Middle frontal gyrus (tissue), 1 donor: ENCODE data around the gene AKR1C3.
"Not testable (repeated sequence)": the region's sequence is repeated elsewhere in the genome, so short reads cannot be mapped to it uniquely, and the experiment has no call there.

ENCODE experiments used
- DNase-seq: peaks from one replicate; pipeline ENCODE4 v3.0.0-alpha.2; 2015; ENCODE audit warnings: low spot score; ENCODE audit errors: extremely low spot score

Gene AKR1C3

DNA sequence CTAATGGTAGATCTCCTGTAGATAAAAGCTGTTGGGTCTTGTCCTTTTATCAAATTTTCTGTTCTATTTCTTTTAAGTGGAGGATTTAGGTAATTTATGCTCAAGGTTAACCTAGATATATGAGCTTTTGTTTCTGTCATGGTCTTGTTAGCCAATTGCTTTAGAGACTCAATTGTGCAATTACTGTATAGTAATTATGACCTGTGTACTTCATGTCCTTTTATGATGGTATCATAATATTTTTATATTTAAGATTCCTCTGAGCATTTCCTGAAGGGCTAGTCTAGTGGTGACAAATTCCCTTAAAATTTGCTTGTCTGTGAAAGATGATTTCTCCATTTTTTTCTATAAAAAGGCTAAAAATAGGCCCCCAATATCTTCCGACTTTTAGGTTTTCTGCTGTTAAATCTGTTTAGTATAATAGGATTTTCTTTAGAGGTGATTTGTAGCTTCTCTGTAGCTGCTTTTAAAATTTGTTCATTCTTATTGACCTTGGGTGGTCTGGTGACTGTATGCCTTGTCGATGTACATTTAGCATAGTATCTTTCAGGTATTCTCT is 5.4 kb upstream of the AKR1C3 start:
- no peak for DNase-seq

DNA sequence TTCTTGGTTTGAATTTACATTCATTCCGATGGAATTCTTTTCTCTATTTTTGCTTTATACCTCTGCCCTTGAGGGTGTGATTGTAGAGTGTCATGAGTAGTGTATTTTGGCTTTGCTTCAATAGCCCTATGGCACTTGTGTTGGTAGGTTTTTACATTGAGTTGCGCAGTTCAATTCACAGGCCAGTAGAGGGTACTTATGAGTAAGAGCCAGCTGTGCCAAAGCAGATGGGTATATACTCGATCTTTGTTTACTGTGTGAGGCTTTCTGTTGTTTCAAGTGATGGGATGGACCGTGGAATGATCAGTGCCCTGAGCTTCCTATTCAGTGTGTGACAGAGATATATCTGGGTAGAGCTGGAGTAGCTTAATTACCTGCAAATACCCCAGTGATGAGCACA is 4.3 kb upstream of the AKR1C3 start:
- no peak for DNase-seq

DNA sequence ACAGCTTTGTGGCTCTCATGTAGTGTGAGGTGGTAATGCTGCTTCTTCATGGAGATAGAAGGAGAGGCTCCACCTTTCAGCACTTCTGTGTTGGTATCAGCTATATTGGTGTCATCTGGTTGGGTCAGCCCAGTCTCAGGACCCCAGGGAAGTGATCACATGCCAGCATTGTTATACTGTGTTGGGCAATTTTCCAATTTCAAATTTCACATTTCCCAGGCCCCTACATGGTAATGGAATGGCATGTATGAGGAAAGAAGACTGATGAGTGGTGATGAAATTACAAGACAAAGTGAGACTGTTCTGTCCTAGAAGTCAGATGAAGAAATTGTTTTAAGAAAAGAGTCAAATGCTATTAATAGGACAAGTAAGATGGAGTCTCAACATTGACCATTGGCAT is 3.7 kb upstream of the AKR1C3 start:
- no peak for DNase-seq

DNA sequence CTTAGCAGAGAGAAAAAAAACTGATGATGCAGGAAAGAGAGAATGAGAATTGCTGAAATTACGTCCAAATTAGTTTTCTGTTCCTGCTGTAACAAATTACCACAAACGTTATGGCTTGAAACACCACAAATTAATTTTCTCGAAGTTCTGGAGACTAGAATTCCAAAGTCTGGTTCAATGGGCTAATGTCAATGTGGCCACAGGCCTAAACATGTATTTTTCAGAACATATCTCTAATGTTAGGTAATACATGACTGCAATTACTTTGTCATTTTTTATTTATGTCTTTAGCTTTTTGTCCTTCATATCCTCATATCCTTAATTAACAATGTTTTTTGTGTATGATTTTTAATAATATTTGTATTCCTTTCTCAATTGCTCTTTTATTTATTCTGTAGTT is 3.0 kb upstream of the AKR1C3 start:
- no peak for DNase-seq

DNA sequence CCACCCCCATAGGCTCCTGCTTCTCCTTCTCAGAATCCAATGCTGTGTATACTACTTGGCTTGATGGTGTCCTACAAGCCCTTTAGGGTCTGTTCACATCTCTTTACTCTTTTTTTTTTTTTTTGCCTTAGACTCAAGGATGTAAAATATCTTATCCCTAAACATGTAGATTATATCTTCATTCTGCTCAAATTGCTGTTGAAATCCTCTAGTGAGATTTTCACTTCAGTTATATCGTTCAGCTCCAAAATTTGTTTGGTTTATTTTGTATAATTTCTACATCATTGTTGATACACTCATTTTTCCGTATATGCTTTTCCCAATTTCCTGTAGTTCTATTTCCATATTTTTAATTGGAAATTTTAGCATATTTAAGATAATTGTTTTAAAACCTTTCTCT is 1.8 kb upstream of the AKR1C3 start:
- DNase-seq = no peak

DNA sequence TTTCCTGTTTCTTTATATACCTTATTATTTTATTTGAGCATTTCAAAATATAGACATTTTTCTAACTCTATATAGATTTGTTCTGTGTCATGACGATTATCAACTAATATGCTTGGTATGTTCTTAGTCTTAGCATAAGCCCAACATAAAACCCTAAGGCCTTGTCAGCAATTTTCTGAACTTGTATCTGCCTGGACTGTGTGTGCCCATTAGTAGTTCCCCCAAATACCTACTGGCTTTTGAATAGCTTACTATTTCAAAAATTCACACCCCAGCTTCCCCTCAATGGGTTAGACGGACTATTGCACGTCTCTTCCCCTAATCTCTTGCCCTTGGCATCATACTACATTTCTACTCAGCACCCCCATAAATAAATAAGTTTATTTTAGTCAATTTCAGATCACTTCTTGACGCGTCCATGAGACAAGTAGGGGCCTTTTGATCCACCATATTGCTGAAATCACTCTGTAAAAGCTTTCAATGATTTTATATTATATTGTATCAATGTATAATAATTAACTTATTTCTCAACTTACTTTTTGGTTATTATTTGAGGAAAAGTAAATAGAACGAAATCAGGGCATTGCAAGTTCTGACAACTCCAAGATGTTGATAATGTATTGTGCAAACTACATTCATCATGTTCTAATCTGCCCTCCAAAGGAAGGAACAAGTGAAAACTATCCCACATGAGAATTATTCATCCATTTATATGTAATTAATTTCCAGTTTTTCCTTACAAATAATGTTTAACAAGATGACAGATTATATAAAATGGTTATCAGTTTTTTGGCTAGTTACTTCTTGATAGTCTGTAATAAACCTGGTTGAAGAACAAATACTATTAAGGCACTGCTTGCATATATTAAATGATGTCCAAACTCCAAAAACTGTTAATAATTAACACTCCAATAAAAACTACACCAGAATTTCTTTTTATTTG is 1.1 kb upstream of the AKR1C3 start:
- DNase-seq = no peak

DNA sequence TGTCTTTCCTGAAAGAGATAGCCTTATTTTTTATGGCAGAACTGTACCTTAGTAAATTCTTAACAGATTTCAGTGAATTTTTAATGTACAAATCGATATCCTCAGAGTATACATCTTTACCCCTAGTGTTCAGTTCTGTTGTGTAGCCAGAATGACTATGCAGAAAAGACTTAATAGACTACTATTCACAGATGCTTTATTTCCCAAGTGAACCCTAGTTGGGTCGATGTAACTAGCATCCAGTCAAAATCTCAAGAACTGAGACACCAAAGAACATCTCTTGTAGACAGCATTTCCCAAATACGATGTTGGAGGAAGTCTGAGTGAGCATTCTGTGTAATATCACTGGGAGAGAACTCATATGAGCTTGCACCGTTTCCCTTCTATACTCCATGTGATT is 1.5 kb downstream of the AKR1C3 start:
- no peak for DNase-seq

DNA sequence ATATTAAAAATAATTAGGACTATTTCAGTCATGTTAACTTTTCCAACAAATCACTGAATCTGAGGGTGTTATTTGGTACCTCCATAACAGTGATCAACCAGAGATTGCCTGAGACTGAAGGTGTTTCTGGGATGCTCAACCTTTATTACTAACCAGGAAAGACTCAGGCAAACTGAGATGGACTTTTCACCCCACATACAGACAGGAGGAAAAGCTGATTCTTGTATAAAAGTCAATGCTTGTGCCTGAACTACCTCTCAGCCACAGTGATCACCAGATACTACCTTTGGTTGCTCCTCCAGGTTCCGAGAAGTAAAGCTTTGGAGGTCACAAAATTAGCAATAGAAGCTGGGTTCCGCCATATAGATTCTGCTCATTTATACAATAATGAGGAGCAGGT is 1.9 kb downstream of the AKR1C3 start:
- no peak for DNase-seq

DNA sequence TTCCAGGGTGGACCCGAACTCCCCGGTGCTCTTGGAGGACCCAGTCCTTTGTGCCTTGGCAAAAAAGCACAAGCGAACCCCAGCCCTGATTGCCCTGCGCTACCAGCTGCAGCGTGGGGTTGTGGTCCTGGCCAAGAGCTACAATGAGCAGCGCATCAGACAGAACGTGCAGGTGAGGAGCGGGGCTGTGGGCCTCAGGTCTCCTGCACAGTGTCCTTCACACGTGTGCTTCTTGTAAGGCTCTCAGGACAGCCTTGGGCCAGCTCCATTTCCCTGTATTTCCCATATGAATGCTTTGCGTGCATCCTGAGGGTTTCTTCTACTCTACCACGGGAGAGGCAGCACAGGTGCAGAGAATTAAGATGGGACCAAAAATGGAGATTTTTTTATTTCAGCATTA is 8.3 kb downstream of the AKR1C3 start:
- not testable (repeated sequence) for DNase-seq

DNA sequence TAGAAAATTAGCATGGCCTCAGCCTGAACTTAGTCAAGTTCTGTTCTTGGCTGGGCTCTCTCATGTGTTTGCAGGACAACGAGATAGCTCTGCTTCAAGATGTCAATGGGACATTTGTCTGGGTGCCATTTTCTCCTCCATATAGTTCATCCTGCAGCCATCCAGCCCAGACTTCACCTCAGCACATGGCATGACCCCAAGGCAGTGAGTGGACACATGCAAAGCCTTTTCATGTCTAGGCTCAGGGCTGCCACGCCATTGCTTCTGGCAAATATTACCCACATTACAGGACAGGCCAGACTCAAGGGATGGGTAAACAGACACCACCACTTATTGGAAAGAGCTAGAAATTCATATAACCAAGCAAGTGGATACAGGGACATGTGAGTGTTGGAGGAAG is 9.3 kb downstream of the AKR1C3 start:
- no peak for DNase-seq

DNA sequence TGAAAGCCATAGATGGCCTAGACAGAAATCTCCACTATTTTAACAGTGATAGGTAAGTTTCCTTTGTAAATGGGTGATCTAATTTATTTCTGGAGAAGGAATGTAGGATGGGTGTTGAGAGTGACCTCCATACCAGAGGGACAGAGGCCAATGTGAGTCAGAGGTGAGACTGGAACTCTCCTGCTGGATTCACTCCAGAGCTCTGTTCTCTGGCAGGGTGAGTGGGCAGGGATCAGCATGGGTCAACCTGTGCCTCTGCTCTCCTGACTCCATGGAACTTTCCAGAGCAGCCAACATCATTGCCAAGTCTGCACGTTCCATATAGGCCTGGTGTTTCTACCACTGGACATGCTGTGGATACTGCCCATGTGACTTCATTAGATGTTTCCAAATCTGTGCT is 11.4 kb downstream of the AKR1C3 start:
- DNase-seq = no peak

DNA sequence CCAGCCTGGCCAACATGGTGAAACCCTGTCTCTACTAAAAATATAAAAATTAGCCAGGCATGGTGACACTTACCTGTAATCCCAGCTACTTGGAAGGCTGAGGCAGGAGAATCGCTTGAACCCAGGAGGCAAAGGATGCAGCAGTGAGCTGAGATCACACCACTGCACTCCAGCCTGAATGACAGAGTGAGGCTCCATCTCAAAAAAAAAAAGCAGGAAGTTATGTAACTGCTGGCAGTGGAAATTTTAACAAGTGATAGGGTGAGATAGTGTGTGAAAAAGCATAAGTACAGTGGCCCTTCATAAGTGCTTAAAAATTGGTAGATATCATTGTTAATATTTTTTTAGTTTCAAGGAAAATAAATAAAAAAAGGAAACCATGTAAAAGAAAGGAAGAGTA is 12.3 kb downstream of the AKR1C3 start:
- no peak for DNase-seq

DNA sequence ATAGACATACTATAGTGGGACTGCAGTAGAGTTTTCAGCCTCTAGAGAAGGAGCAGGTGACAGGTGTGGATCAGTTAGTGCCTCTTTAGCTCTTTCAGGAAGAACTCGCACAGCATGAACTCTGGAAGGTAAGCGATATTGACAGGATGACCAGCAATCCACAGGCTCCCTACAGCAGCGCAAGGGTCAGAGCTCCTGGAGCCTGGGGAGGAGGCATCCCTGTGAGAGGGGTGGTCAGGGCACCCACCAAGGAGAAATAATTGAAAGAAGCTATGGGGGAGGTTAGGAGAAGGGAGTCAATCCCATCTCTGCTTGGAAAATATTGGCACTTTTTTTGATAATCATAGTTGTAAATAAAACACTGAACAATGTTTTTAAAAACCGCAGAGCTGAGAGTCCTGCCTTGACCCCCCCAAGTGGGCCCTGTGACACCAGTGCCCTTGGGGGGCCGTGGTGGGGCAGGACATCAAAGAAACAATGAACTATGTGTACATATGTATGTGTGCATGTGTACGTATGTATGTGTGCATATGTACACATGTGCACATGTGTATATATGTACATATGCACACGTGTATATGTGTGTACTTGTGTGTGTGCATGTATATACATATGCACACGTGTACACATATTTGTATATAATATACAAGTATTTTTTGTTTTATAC is 13.8 kb downstream of the AKR1C3 start:
- no peak for DNase-seq

DNA sequence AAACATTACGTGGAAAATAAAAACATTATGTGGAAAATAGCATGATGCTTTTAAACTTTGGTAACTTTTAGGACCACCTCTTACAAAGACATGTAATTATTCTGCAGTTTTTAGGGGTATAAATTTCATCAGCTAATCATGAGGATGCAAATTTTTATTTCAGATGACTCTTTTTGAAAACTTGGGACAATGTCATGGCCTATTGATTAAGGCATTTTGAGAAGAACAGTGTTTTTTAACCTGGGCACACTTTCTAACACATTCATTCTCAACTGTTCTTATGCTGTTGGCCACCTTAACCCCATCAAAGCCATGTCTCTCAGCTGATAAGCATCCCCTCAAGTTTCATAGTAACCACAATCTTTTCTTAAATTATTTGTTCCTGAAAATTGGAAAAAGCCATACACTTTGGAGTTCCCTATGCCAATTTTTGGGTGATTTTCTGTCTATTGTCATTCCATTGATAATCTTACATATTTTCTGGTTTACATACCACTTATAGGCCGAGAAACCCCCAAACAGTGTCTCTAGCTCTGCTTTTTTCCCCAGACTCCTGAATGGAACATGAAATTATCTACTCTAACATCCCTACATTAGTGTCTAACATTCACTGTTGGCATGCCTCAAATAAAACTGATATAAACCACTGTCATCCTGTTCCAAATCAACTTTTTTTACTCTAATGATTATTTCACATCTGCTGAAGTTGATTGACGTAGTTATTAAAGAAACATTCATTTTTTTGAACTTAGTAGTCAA is 14.6 kb downstream of the AKR1C3 start:
- DNase-seq = no peak

DNA sequence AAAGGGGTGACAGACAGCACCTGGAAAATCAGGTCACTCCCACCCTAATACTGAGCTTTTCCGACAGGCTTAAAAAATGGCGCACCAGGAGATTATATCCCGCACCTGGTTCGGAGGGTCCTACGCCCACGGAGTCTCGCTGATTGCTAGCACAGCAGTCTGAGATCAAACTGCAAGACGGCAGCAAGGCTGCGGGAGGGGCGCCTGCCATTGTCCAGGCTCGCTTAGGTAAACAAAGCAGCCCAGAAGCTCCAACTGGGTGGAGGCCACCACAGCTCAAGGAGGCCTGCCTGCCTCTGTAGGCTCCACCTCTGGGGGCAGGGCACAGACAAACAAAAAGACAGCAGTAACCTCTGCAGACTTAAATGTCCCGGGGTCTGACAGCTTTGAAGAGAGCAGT is 15.6 kb downstream of the AKR1C3 start:
- not testable (repeated sequence) for DNase-seq

DNA sequence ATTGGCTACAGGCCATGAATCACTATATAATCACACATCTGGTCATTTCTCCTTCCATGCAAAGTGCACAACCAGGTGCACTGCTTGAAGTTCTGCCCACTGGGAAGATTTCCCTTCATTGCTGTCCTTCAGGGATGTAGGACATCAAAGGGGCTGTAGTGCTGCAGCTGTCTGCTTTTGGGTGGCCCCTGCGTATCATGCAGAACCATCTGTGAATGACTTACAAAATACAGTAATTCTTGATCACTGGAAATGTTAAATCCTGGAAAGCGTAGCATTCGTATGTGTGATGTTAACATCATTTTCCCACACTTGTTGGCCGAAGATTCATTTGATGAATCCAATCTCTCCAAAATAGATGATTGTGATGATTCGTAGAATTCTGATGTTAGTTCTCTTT is 22.4 kb downstream of the AKR1C3 start:
- no peak for DNase-seq

DNA sequence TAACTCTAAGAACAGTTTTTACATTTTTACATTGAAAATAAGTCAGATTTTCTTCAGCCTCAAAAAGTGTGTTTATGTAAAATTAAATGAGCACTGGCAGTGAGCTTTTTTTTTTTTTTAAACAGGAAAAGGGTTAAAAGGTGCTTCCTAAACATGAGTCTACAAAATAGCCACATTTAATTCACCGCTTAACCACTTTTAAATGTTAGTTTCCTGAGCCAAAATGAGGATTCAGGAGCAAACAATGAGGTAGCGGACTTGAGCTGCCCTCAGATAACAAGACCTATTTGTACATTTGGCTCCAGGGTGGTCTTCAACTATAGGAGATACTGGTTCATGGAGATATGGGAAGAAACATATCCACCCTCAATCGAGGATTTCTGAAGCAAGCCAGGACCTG is 22.8 kb downstream of the AKR1C3 start:
- no peak for DNase-seq

DNA sequence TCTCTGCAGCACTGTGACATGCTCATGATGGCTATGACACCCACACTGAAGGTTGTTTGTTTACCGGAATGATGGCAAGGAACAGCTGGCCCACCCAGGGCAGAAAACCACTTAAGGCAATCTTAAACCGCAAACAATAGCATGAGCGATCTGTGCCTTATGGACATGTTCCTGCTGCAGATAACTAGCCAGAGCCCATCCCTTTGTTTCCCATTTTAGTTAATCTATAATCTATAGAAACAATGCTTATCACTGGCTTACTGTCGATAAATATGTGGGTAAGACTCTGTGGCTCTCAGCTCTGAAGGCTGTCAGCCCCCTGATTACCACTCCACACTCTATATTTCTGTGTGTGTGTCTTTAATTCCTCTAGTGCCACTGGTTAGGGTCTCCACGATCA is 25.8 kb downstream of the AKR1C3 start:
- not testable (repeated sequence) for DNase-seq

DNA sequence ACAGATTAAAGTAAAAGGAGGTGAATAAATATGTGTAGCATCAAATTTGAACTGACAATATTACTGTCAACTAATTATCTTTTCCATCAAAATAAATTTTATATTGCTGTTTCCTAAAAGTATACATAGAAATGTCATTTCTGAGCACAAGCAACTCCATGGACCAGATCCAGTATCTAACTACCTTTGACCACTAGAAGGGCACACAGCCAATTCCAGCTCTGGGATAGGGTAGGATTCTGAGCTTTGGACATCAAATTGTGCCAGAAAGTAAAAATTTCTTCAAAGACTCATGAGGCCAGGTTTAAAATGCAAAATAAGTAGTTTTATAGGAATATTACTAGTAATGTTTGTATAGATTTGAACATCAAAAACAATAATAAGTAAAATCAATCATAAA is 29.7 kb downstream of the AKR1C3 start:
- no peak for DNase-seq

DNA sequence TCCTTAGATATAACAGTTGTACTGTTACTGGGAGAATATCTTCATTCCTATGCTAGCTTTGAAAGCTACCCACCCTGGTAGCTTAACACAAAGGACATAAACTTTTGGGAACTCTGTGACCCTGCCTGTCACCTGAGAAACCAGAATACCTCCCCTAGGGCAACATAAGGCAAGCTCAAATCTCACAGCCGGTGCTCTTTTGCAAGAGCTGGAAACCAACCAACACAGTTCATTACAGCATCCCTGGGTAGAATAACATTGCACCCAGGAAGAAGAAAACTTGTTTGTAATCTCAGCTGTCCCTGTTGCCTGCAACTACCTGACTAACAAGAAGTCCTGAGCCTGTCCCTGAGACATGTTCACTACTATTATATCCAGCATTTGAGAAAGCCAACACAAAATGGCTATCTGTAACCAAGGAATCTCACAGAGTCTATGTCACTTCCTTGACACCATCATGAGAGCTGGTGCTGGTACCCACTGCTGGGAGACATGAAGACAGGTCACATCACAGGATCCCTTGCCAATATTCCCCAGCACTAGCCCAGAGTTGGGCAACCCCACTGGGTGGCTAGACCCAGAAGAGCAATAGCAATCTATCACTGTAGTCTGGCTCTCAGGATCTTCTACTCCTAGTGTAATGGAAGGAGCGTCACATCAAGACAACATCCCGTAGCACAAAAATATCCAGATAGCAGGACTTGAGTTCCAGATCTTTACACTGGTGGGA is 31.3 kb downstream of the AKR1C3 start:
- DNase-seq = no peak

DNA sequence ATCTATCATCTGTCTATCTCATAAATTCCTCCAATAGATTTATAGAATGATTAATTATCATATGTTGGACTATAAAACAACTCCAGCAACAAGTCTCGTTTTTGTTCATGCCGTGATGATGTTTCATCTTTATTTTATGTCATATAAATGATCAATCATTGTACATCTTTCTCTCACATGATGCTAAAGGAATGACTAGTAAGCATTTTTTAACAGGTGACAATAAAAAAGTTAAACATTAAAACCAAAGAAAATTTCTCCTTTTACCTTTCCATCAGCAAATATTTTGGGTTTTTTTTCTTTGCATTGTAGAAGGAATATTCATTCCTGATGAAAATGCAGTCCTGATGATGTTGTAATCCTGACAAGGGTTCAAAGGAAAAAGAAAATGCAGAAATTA is 41.4 kb downstream of the AKR1C3 start:
- no peak for DNase-seq
